ENCODE results near the gene IQSEC3. TPM values are rescaled to one million over a fixed set of nuclear protein-coding genes. Genes with fewer than 3 reads are reported as not detected.
"Not testable (repeated sequence)": the region's sequence is repeated elsewhere in the genome, so short reads cannot be mapped to it uniquely, and the experiment has no call there.

IQSEC3 gene
- total RNA-seq, 2 donors from 2014 or later = 0.10 to 3.8 TPM

DNA sequence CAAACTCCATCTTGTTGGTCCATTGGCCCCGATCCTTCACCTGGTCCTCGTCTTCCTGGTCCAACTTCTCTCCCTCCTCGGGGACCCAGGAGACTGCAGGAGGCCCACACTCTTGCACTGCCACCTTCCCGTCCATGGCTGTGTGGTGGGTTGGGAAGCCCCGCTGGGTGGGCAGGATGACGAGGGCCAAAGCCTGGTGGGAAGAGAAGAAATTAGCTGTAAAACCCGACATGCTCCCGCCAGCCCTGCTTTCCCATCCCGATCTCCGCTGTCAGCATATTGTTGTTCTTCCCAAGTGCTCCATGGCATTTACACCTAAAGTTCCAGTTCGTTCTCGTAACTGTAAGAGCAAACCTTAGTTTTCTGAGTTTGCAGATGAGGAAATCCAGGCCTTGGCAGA, 143.3 kb downstream of the IQSEC3 start:
- Mint-ChIP-seq H3K36me3 (ENCODE audit: insufficient read depth in 2 of 2) (no peaks in the 10 kb centered on the region), H3K27me3 (ENCODE audit: low read depth) (peaks cover 61% of the 10 kb centered on the region), H3K9me3 (no peaks in the 10 kb centered on the region), H3K27ac (no peak overlapping the region), H3K4me1 (ENCODE audit: low read depth) (no peaks in the 10 kb centered on the region), H3K4me3 (no peak overlapping the region)
- DNase-seq (no peak), ATAC-seq (replicated peaks in 1 of 2) (no peak)

DNA sequence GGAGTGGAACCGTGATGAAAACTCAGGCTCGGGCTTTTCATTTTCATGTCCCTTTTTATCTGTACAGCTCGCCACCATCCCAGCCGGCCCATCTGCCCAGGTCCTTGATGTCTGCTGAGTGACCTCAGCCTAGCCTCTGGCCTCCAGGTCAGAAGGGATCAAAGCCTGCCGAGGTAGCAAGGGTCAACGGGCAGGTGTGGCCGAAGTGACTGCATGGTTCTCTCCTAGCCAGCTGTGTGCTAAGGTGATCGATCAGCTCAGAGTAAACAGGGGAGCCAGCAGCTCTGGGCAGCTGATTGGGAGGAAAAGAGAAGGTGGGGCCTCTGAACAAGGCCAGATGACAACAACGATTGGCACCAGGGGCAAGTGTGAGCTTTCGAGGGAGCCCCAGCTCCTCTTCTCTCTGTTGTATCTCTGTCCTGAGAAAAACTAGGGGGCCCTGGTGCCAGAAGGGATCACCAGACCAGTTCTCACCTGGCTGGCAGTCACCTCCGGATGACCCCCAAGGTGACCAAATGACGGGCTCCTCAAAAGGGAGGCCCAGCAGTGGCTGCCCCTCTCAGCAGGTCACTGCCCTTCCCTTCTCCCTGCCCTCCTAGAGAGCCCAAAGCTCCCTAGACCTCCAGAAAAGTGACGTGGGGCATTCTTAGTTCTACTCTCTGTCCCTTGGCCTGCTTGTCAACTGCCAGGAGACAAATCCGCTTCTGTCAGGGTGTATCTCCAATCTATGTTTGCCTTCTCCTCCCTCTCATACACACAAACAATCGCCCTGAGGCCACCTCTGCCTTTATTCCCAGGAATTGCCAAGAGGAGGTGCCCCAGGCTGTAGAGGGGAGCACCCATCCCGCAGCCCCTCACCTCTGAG, 143.9 kb downstream of the IQSEC3 start:
- ATAC-seq (replicated peaks in 1 of 2) (no peak), DNase-seq (no peak)
- H3K9me3 Mint-ChIP-seq = no peaks in the 10 kb centered on the region
- no peak overlapping the region for H3K27ac Mint-ChIP-seq
- H3K36me3 Mint-ChIP-seq (ENCODE audit: insufficient read depth in 2 of 2) = no peaks in the 10 kb centered on the region
- H3K4me3 Mint-ChIP-seq = no peak overlapping the region
- peaks cover 55% of the 10 kb centered on the region for H3K27me3 Mint-ChIP-seq (ENCODE audit: low read depth)
- H3K4me1 Mint-ChIP-seq (ENCODE audit: low read depth) = no peaks in the 10 kb centered on the region

DNA sequence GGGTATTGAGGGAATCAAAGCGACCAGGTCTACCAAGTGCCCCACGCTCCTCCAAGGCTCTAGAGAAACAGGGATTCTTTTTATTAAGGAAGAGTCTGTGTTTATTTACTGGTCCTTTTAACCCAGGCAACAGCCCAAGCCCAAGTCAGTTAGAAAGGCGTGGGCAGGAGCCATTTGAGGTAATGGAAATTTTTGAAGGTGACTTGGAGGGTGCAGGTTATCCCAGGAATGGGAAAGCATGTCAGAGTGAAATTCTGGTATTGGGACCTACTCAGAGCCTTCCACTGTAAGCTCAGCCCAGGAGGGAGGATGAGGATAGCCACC, 144.5 kb downstream of the IQSEC3 start:
- DNase-seq (no peak), ATAC-seq (replicated peaks in 1 of 2) (no peak)
- no peak overlapping the region for H3K4me3 Mint-ChIP-seq
- H3K9me3 Mint-ChIP-seq = no peaks in the 10 kb centered on the region
- no peaks in the 10 kb centered on the region for H3K4me1 Mint-ChIP-seq (ENCODE audit: low read depth)
- peaks cover 49% of the 10 kb centered on the region for H3K27me3 Mint-ChIP-seq (ENCODE audit: low read depth)
- no peak overlapping the region for H3K27ac Mint-ChIP-seq
- no peaks in the 10 kb centered on the region for H3K36me3 Mint-ChIP-seq (ENCODE audit: insufficient read depth in 2 of 2)

DNA sequence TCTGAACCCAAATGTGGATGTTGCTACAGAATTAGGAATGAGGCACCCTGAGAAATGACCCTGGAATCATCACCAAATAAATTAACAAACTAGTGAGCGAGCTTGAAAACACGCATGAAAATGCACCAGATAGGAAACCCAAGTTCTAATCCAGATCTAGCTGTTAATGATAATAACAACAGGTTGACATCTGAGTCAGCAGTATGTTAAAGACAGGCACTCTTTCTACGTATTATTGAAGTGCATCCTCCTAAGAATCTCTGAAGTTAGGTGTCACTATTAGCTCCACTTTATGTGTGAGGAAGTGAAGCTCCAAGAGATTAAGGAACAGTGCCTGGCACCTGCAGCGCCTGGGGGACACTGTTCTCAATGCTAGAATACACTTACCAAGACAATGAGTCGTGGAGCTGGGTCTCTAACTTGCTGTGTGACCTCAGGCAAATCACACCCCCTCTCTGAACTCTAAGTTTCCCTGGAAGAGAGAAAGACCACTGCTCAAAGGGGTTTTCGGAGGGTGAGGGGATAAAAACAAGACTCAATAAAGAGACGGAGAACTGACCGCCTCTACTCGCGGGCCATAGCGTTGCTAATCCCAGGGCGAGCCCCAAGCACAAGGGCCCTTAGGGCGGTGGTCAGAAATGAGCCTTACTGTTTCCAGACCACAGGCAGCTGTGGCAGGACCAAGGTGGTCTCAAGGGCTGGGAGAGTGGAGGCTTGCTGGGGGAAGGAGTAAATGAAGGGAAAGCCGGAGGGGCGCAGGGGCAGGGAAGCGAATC, 145.3 kb downstream of the IQSEC3 start:
- Mint-ChIP-seq H3K27me3 (ENCODE audit: low read depth) (peaks cover 44% of the 10 kb centered on the region), H3K4me1 (ENCODE audit: low read depth) (no peaks in the 10 kb centered on the region), H3K9me3 (no peaks in the 10 kb centered on the region), H3K36me3 (ENCODE audit: insufficient read depth in 2 of 2) (no peaks in the 10 kb centered on the region), H3K4me3 (no peak overlapping the region), H3K27ac (no peak overlapping the region)
- DNase-seq (no peak), ATAC-seq (replicated peaks in 1 of 2) (no peak)

DNA sequence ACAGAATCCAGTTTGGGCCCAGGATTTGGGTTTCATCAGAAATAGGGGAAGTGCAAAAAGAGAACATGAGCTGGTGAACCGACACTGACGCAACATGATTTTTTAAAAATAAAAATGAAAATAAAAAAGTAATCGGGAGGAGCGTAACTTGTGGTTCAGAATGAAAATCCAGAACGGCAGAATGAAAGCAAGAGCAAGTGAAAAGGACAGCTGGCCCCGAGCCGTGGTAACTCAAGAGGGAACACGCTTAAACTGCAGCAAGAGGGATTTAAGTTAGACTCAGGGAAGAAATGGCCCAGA, 145.8 kb downstream of the IQSEC3 start:
- DNase-seq (no peak), ATAC-seq (replicated peaks in 1 of 2) (no peak)
- H3K4me3 Mint-ChIP-seq = no peak overlapping the region
- H3K27me3 Mint-ChIP-seq (ENCODE audit: low read depth) = peaks cover 49% of the 10 kb centered on the region
- H3K9me3 Mint-ChIP-seq = no peaks in the 10 kb centered on the region
- H3K36me3 Mint-ChIP-seq (ENCODE audit: insufficient read depth in 2 of 2) = no peaks in the 10 kb centered on the region
- no peaks in the 10 kb centered on the region for H3K4me1 Mint-ChIP-seq (ENCODE audit: low read depth)
- no peak overlapping the region for H3K27ac Mint-ChIP-seq

DNA sequence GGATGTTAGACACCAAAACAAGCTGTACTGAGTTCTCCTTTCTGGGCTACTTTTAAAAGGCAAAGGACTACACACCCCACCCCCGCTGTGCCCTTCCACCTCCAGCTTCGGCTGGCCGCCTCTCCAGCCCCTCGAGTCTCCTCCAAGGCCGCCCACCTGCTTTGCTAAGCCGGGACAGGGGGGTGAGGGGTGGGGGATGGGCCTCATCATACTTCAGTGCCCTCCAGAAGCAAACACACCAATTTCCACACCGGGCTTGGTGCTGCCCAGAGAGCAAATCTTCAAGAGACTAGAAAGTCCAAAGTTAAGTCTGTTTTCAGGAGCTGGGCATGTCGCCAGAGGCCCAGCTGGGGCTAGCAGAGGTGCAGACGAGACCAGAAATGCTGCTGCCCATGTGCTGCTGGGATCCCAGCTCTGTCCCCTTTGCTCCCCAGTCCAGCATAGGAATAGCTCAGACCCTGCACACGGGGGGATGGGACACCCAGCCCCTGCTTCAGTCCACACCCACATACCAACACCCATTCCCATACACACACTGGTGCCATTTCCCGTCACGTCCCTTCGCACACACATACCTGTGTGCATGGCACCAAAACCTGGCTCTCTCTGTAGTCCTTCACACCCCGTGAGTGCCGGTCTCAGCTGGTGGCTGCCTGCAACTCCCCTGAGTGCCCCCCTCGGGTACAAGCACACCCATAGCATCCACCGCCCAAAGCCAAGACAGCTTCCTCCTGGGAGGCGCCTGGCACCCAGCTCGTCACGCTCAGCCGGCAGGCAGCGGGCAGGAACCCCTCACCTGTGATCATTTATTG, 146.4 kb downstream of the IQSEC3 start:
- Mint-ChIP-seq H3K9me3 (no peaks in the 10 kb centered on the region), H3K27ac (no peak overlapping the region), H3K4me1 (ENCODE audit: low read depth) (no peaks in the 10 kb centered on the region), H3K4me3 (no peak overlapping the region), H3K36me3 (ENCODE audit: insufficient read depth in 2 of 2) (no peaks in the 10 kb centered on the region), H3K27me3 (ENCODE audit: low read depth) (peaks cover 49% of the 10 kb centered on the region)
- ATAC-seq (replicated peaks in 1 of 2) (no peak), DNase-seq (no peak)

DNA sequence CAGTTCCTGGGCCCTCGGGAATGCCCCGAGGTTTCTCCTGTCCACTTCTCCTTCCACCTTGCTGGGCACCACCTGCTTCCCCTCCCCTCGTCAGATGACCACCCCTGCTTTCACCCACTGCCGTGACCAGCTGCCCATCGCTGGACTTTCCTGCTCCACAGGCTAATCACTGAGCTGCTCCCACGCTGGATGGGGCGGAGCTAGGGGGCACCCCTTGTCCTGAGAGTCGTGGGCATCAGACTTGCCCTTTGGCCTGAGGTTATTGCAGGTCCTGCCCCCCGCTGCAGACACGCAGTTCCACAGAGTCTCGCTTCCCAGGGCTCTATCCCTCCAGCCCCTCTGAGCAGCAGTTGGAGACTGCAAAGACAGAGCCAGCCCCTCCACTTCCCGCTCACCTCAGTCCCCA, 147.0 kb downstream of the IQSEC3 start:
- Mint-ChIP-seq H3K27me3 (ENCODE audit: low read depth) (peaks cover 49% of the 10 kb centered on the region), H3K4me1 (ENCODE audit: low read depth) (no peaks in the 10 kb centered on the region), H3K9me3 (no peaks in the 10 kb centered on the region), H3K4me3 (no peak overlapping the region), H3K27ac (no peak overlapping the region), H3K36me3 (ENCODE audit: insufficient read depth in 2 of 2) (no peaks in the 10 kb centered on the region)
- DNase-seq = no peak
- no peak for ATAC-seq (replicated peaks in 1 of 2)

DNA sequence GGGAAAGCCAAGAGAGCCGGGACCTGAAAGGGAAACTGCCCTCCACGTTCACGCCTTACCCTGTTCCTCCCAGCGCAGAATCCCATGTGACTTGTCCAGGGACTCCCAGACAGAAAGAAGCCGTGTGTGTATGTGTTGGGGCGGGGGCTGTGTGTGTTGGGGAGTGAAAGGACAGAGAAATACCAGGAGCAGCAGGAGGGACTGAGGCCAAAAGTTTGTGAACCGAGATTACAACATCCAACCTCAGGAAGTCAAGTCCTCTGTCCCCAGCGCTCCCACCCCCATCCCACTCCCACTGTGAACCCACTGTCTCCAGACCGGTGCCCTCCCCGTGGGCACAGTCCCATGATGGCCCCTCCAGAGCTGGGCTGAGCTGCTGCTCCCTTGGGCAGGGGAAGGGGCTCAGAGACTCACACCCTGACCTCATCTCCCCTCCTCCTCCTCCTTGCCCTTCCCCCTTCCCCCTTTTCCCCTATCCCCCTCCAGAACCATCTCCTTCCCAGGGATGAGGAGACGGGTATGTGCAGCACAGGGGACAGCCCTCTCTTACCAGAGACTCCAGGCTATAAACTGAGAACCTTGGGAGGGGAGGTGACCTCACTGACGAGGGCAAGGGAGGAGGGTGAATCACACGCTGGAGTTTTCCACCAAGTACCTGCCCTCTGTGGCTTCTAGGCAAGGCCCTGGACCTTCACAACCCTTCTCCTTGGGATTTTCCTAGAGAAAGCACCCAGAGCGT, 147.6 kb downstream of the IQSEC3 start, which contains the start of gene SLC6A12:
Gene SLC6A12, minus strand, starts transcription at position 155 of the 739 bp plus-strand sequence. CDS start 4,171 bp downstream, outside the sequence.
- no peak within 1 kb of the TSS for H3K27ac Mint-ChIP-seq
- no peaks in the 10 kb centered on the region for H3K9me3 Mint-ChIP-seq
- H3K36me3 Mint-ChIP-seq (ENCODE audit: insufficient read depth in 2 of 2) = no peaks in the 10 kb centered on the region
- no peak within 1 kb of the TSS for H3K4me3 Mint-ChIP-seq
- ATAC-seq (replicated peaks in 1 of 2) (no peak), DNase-seq (no peak)
- no peaks in the 10 kb centered on the region for H3K4me1 Mint-ChIP-seq (ENCODE audit: low read depth)
- H3K27me3 Mint-ChIP-seq (ENCODE audit: low read depth) = peaks cover 44% of the 10 kb centered on the region

DNA sequence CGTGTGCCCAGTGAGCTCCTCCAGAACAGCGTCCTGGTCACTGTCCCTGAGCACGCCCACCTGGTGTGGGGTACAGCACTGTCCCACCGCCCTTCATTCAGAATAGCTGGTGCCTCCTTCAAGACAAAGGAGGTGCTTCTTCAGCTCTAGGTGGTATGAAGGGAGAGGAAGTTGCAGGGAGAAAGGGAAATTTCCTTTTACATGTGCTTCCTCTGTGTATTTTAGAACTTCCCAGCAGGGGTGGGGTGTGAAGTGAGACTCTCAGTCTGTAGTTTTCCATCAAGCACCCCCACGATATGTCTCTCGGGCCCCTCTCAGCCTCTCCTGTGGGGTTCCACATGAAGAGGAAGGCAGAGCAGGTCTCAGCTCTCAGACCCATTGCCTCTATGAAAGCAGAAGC, 148.5 kb downstream of the IQSEC3 start:
- no peak overlapping the region for H3K27ac Mint-ChIP-seq
- H3K4me3 Mint-ChIP-seq = no peak overlapping the region
- H3K4me1 Mint-ChIP-seq (ENCODE audit: low read depth) = no peaks in the 10 kb centered on the region
- no peak for ATAC-seq (replicated peaks in 1 of 2)
- H3K36me3 Mint-ChIP-seq (ENCODE audit: insufficient read depth in 2 of 2) = no peaks in the 10 kb centered on the region
- peaks cover 34% of the 10 kb centered on the region for H3K27me3 Mint-ChIP-seq (ENCODE audit: low read depth)
- no peak for DNase-seq
- no peaks in the 10 kb centered on the region for H3K9me3 Mint-ChIP-seq

DNA sequence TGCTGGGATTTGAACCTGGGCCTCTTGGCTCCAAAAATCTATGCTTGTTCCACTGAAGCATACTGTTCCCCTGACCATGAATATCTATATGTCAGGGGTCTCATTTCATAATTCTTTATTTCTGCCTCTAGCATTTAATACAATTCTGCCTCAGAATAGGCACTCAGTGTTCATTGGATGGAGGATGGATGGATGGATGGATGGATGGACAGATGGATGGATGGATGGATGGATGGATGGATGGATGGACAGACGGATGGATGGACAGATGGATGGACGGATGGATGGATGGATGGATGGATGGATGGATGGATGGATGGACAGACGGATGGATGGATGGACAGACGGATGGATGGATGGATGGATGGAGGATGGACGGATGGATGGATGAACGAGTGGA, 150.5 kb downstream of the IQSEC3 start:
- not testable (repeated sequence) for H3K27ac Mint-ChIP-seq; H3K9me3 Mint-ChIP-seq; ATAC-seq (replicated peaks in 1 of 2); H3K36me3 Mint-ChIP-seq (ENCODE audit: insufficient read depth in 2 of 2); H3K4me3 Mint-ChIP-seq; H3K4me1 Mint-ChIP-seq (ENCODE audit: low read depth); DNase-seq
- peaks cover 21% of the 10 kb centered on the region for H3K27me3 Mint-ChIP-seq (ENCODE audit: low read depth)

DNA sequence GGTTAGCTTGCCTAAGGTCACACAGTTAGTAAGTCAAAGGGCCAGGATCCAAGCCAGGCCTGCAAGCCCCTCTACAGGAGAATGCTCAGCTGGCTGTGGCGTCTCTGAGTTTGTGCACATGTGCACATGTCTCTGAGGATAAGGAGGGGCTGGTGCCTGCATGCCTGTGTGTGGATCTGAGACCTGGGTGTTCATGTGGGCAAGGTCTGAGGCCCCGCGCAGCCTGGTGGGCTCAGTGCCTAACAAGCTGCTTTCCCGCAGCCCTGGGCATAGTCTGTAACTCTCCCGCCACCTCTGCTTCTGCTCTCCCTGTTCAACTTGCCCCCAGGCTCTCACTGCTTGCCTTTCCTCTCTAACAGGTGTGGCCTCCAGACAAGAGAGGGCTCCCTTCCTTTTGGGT, 151.7 kb downstream of the IQSEC3 start:
- H3K27ac Mint-ChIP-seq = no peak overlapping the region
- peaks cover 13% of the 10 kb centered on the region for H3K27me3 Mint-ChIP-seq (ENCODE audit: low read depth)
- no peaks in the 10 kb centered on the region for H3K4me1 Mint-ChIP-seq (ENCODE audit: low read depth)
- no peak for DNase-seq
- no peaks in the 10 kb centered on the region for H3K36me3 Mint-ChIP-seq (ENCODE audit: insufficient read depth in 2 of 2)
- no peak for ATAC-seq (replicated peaks in 1 of 2)
- H3K9me3 Mint-ChIP-seq = no peaks in the 10 kb centered on the region
- H3K4me3 Mint-ChIP-seq = no peak overlapping the region

DNA sequence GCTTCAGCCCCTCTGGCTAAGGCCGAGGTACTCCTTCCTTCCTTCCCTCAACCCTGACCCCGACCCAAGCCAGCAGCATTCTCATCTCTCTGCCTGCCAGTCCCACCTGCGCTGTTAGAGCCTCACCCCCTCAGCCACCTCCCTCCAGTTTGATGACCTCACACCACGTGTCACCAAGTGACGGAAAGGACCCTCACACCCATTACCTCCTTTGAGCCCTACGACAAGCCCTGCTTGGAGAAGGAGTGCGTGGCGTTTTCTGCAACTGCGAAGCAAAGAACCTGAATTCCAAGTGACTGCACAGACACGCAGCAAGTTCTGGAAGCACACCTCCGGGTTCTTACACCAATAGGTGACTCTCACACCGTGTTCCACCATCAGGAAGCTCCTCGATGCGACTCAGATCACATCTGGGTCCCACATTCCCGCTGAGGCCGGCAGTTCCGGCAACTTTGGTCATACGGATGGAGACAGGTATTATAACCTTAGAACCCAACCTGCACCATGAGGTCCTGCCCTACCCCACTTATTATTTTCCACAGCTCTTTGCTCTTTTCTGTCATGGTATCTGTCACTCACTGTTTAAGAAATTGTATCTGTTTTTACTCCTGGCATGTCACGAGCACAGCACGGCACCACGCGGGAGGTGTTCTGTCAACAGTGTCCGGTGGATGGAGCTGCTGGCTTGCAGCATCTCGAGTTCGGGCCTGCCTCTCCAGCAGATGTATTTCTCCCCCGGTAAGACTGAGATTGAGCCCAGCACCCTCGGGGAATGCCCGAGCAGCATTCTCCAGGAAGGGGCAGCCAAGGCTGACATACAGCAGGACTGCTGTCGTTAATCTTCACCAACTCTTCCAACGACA, 152.4 kb downstream of the IQSEC3 start:
- Mint-ChIP-seq H3K27me3 (ENCODE audit: low read depth) (peaks cover 5% of the 10 kb centered on the region), H3K4me3 (no peak overlapping the region), H3K9me3 (no peaks in the 10 kb centered on the region), H3K36me3 (ENCODE audit: insufficient read depth in 2 of 2) (no peaks in the 10 kb centered on the region), H3K27ac (no peak overlapping the region), H3K4me1 (ENCODE audit: low read depth) (no peaks in the 10 kb centered on the region)
- DNase-seq = no peak
- ATAC-seq (replicated peaks in 1 of 2) = no peak
